T1000 (cell line): ENCODE measurements around the gene GSTO1.
"Not testable (repeated sequence)": the region's sequence is repeated elsewhere in the genome, so short reads cannot be mapped to it uniquely, and the experiment has no call there.

Source experiments
- DNase-seq: peaks from one replicate; lab custom pipeline; 2025; ENCODE audit warnings: mixed read lengths; lab: John Stamatoyannopoulos, UW

GSTO1 gene

DNA sequence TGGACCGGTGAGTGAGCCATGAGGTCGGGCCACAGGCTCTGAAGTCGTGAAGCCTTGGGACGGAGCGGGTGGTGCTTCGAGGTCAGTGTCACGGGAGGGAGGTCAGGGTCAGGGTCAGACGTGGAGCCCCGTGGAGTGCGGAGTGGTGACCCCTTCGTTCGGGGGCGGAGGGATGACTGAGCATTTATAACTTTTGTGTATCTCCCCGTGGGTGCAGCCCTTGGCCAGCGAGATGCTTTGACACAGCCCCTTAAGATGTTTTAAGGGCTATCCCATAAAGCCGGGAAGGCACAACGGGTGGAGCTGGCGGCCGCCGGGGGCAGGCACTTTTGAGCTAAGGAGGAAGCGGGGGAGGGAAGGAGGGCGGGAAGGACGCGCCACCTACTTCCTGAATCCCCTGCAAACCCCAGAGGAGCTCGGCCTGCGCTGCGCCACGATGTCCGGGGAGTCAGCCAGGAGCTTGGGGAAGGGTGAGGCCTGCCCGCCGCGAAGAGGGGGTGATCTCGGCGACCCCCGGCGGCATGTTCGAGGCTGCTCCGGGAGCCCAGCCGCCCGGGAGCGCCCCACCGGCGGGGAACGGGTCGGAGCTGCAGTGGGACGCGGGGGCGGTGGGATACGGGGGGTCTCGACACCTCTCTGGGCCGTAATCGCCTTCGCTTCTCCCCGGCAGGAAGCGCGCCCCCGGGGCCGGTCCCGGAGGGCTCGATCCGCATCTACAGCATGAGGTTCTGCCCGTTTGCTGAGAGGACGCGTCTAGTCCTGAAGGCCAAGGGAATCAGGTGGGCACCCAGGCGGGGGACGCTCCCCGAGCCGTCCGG is at the start of gene GSTO1:
Gene GSTO1 (plus strand): TSS at position 400 of the 818 bp plus-strand sequence. CDS start 37 bp downstream, at position 437.
- peak; percentile 15 for DNase-seq

DNA sequence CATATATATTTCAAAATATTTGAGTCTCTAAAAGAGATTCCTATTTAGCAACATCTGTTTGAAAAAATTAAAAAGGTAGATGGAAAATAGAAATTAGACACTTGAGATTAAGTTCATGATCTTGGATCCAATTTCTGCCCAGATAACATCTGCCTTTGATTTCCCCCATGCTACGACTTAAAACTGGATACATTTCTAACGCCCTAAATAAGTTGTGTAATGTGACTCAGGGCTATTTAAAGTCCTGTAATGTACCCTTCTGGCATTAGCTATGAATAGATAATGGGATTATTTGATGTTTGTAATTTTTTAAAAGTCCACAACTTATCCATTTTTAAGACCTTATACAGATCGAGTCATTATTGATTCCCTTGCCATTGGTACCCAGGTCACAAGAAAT is 46.0 kb upstream of the GSTO1 start:
- DNase-seq, result no peak

DNA sequence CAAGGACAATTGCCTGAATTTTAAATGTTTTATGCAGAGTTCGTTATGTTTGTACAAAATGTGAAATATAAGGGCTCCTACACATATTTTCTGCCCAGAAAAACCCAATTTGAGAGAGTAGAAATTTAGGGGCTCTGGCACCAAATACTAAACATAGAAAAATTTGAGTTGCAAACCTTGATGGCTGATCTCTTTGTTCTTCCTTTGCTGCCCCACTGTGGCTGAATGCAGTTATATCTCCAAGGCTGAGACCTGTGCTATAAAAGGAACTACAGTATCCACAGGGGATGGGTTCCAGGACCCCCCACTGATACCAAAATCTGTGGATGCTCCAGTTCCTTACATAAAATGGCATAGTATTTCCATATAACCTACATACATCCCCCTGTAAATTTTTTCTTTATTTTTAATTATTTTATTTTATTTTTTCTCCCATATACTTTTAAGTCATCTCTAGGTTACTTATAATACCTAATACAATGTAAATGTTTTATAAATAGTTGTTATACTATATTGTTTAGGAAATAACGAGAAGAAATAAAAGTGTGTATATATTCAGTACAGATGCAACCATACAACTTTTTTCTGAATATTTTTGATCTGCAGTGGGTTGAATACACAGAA is 45.0 kb upstream of the GSTO1 start:
- no peak for DNase-seq

DNA sequence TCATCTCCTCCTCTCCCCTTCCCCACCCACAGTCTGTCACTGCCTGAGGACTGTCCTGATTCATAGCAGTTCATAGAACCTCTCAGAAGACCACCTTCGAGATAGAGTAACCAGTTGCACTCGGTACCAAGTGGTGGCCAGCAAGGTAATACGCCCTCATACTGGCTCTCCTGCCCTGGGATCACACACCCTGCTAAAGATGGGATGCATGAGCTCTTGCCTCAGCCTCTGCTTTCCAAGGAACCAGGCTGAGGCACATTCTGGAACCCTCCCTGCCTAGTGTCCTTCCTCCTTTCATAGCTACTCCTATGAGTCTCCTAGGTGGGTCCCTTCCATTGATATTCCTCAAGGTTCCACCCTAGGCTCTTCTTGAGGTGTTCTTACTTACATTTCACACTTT is 38.1 kb upstream of the GSTO1 start:
- no peak for DNase-seq

DNA sequence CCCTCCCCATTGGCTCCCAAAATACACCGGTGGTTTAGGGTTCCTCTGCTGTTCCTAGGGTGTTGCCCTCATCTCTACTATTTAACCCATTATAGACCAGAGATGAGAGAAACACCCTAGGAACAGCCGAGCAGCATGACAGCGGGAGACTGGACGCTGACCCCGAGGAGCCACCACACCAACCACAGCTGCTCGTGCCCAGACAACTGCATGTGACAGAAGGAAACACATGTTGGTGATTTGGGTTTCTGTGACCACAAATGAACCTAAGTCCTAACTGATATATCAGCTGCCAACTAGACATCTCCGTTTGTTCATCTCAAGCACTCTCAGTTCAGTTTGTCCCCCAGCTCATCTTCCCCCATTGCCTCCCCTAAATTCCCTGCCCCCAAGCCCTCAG is 35.9 kb upstream of the GSTO1 start:
- DNase-seq, result no peak

DNA sequence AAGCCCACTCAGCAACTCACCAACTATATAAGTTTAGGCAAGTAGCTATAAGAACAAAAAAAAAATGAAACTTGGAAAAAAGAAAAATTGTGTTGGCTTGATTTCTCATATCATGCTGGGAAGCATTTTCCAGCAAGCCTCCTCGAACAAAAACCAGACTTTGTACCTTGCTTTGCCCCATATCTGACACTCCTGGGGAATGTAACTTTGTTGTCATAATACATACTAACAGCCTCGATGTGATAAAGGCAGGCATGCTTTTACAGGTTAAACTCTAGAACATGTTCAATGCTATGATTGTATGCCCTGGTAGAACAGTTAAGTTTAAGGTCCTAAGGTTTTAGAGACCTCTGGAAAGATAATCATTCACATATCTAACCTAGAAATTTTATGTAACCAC is 34.2 kb upstream of the GSTO1 start:
- no peak for DNase-seq

DNA sequence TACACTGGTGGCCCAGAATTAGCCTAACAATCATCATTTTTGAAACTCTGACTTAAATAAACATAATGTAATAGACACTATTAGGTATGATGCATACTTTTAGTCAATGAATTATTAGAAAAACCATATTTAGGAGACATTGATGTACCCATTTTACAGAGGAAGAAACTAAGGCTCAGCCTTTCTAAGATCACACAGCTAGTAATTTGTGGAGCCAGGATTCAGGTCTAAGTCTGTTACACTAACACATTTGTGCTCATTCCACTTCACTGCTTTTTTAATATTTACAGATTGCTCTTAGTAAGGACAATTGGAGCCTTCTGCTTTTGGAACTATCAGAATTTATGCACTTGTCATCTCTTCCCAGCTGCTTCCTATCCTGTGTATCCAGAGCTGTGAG is 31.4 kb upstream of the GSTO1 start:
- no peak for DNase-seq

DNA sequence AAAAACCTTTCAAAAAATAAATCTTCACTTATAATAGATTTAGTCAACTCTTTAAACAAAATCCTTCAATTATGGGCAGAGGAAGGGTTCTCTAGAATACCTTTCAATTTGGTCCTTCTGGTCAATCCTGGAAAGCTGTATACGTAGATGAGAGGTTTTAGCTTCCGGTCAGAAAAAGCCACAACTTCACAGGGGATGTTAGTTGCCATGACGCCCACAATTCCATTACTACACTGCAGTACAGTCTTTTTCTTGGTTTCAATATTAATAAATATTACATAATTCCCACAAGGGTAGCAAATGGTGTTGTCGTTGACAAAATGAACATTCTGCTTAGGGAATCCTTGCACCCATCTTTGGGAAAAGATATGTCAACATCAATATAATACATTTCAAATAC is 24.2 kb upstream of the GSTO1 start:
- no peak for DNase-seq

DNA sequence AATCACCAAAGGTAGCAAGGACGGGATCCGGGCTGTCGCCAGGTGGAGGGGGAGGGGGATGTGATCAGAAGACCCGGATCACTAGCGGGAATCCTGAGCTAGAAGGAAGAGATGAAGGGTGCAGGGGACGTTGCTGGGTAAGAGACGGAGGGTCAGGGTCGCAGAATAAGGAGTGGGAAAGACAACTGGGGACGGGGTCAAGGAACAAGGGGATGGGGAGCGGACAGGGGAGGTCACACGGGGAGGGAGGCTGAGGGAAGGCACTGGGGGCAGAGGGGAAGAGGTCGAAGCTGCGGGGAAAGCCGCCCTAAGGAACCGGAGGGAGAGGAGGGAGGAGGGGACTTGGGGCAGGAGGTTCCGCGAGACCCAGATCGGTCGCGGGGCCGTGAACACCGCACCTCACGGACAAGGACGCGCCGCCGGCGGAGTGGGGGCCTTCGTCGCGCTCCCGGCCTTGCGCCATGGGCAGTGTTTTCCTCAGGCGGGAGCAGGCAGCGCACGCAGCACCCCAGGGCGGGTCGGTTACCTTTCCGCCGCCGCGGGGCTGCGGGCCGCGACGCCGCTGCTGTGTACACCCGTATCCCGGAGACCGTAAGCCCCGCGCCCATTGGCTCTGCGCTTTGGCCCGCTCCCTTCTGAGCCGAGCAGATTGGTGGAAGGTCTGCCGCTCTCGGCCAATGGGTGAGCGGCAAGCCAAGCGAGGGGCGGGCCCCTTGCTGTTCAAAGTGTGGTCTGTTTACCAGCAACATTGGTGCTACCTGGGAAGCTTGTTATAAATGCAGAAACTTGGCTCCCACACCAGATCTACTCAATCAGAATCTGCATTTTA is 22.7 kb upstream of the GSTO1 start, which contains the start of gene CFAP43:
Gene CFAP43 (minus strand): TSS at position 581 of the 829 bp plus-strand sequence. CDS start 118 bp downstream, at position 463.
- DNase-seq, result peak; percentile 94

DNA sequence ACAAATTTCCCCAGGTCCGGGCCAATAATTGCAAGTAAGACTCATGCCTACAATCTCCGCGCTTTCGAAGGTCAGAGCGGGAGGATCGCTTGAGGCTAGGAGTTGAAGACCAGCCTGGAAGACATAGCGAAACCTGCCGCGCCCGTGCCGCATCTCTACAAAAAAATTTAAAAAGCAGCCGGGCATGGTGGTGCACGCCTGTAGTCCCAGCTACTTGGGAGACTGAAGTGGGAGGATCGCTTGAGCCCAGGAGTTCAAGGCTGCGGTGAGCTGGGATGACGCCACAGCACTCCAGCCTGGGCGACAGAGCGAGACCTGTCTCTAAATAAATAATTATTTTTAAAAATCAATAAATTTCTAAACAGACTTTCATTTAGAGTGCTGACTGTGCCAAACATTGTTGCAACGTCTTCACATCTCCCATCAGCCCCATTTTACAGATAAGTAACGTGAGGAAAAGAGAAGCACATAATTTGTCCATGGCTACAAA is 22.0 kb upstream of the GSTO1 start:
- DNase-seq, result no peak

DNA sequence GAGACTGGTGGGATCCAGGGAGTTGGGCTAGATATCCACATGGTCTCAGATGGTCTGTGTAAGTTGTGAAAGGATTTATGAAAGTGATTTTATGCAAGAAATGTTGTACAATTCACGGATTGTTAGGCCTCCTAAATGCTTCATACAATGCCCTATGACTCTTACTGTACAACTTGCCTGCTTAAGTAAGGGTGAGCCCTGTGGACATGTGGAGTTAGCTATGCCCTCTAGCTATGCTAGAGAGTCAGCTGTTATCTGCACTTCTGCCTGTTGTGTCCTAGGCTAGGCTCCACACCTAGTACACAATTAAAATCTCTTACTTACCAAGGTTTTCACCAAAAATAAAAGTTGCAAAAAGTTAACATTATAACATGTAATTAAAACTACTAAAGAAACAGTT is 20.9 kb upstream of the GSTO1 start:
- DNase-seq, result no peak

DNA sequence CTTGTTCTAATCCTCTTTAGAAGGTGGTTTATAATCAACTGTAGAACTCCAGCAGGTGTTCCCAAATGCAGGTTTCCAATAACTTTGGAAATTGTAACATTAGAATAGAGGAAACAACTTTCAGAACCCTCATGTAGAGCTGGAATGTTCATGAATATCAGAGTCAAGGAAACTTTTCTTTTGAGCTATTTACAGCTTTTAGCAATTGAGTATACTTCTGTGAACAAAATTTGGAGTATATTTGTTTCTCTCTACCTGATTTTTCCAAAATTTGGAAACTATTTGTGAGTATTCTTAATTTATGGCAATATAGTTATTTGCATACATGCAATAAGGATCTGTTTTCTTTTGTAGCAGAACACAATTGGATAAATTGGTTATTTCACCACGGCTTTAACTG is 19.8 kb upstream of the GSTO1 start:
- no peak for DNase-seq

DNA sequence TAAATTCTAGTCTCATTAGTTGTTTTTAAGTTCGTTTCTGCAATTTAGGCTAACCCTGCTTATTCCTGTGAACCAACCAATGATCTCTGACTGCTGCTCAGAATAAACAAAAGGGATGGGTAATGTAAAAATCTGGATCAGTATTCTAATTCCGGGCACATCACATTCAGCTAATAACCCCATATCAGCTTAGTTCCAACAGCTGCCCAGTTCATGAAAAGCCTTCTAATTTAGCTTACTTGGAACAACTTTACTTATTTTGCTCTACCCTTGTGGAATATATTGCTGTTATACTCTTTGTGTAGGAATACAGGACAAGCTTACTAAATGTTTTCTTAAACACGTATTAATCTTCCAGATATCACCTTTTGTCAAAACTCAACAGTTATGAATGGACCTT is 18.9 kb upstream of the GSTO1 start:
- DNase-seq, result no peak

DNA sequence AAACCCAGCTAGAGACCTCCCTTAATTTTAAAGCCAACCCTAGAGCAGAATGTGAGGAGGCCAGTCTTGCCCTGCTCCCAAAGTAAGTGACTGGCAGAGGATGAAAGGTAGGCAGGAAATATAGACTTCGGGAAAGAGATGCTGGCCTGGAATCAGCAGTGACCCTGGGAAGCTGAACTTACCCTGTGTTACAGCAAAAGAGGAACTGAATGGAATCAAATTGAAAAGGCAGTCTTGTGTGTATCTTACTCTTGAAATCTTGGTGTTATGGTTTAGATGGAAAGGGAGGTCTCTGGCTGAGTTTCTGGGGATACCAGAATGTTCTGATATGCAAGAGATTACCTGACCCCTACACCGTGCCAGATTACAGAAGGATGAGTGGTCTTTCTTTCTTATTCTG is 14.6 kb upstream of the GSTO1 start:
- no peak for DNase-seq

DNA sequence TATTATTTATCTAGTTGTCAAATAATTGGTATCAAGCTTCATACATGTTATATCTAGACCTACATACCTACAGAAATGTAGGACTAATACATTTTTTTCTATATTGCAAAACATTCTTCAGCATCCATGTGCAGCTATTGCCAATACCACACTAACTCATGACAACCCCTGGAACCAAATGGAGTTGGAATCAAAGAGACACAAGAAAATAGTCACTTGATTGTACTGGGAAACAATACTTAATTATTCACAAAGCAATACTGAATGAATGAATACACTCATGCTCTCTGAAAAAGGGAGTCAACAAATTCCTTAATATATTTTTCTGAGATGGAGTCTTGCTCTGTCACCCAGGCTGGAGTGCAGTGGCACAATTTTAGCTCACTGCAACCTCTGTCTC is 12.1 kb upstream of the GSTO1 start:
- no peak for DNase-seq

DNA sequence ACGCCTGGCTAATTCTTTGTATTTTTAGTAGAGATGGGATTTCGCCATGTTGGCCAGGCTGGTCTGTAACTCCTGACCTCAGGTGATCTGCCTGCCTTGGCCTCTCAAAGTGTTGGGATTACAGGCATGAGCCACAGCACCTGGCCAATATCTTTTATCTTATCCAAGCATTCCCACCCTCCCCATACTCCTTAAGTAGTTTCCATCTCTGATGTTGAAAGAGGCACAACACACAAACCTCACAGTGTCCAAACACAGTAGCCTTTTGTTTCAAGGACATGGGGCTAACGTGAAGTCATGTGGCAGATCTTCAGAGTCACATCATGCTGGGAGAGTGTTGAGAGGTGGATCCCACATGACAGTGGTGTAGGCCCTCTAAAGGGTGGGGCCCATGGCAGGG is 11.7 kb upstream of the GSTO1 start:
- not testable (repeated sequence) for DNase-seq

DNA sequence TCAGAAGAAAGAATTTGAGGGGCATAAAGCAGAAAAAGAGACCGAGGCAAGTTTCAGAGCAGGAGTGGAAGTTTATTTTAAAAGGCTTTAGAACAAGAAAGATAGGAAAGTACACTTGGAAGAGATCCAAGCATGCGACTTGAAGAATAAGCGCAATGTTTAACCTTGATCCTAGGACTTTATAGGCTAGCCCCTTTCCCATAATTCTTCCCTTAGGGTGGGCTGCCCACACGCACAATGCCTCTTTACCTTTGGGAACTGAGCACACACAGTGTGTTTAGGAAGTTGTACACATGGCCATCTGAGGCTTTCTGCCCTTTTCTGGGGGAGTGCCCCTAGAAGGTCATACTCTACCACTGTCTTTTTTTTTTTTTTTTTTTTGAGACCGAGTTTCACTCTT is 11.2 kb upstream of the GSTO1 start:
- DNase-seq, result no peak

DNA sequence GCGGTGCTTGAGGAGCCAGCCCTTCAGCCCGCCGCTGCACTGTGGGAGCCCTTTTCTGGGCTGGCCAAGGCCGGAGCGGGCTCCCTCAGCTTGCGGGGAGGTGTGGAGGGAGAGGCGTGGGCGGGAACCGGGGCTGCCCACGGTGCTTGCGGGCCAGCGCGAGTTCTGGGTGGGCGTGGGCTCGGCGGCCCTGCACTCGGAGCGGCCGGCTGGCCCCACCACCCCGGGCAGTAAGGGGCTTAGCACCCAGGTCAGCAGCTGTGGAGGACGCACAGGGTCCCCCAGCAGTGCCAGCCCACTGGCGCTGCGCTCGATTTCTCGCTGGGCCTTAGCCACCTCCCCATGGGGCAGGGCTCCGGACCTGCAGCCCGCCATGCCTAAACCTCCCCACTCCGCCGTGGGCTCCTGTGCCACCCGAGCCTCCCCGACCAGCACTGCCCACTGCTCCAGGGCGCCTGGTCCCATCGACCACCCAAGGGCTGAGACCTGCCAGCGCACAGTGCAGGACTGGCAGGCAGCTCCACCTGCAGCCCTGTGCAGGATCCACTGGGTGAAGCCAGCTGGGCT is 9.5 kb upstream of the GSTO1 start:
- no peak for DNase-seq

DNA sequence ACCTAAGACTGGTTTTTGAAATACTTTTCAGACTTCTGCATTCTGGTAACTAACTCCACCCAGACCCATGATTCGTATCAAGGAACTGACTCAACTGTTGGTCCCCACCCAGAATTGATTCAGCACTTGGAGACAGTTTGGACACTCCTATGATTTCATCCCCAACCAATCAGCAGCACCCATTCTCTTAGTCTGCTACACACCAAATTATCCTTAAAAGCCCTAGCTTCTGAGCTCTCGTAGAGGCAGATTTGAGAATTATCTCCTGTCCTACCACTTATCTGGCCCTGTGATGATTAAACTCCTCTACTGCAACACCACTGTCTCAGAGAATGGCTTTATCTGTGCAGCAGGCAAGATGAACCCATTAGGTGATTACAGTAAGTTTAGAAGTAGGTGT is 7.7 kb upstream of the GSTO1 start:
- DNase-seq, result no peak

DNA sequence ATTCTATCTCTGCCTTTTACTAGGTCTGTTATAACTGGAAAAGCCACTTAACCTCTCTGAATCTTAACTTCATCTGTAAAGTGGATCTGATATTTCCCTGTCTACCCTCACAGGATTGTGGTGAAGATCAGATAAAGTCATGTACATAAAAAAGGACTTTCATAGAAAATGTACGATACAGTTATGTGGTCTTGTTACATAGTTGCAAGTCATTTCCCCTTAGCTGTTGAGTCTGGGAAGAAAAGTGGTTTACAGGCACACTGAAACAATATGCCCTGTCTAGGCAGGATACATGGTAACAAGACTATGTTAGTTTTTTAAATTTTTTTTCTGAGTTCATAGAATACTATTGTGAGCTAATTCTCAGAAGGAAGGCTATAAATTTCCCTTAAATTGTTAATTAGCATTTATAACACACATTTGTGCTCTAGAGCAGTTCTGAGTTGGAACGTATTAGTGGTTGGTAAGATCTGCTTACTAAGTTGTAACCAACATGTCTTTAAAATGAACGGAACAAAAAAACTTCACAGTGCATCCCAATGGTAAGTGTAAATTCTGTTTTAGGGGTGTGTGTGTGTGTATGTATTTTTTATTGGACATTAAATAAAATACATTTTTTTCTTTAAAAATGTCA is 7.1 kb upstream of the GSTO1 start:
- no peak for DNase-seq

DNA sequence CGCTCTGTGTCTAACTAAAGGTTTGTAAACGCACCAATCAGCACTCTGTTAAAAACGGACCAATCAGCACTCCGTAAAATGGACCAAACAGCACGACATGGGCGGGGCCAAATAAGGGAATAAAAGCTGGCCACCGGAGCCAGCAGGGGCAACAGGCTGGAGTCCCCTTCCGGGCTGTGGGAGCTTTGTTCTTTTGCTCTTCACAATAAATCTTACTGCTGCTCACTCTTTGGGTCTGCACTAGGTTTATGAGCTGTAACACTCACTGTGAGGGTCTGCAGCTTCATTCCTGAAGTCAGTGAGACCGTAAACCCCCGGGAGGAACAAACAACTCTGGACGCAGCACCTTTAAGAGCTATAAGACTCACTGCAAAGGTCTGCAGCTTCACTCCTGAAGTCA is 5.8 kb upstream of the GSTO1 start:
- not testable (repeated sequence) for DNase-seq

DNA sequence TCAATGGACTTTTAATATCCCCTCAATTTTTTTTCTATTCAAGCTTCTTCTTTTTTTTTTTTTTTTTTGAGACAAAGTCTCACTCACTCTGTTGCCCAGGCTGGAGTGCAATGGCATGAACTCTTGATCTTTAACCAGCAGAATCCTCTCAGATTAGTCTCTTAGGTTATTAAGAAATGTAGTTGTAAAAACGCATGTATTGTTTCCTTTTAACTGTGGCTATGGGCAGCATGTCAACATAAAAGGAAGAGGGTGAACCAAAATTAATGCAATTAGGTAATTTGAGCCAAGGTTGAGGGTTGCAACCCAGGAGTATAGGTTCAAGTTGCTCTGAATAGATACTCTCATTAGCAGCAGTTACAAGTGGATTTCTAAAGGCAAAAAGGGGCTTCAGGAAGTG is 4.3 kb upstream of the GSTO1 start:
- DNase-seq, result no peak
